ENCODE measurements around the gene CD164.
"Not testable (repeated sequence)": the region's sequence is repeated elsewhere in the genome, so short reads cannot be mapped to it uniquely, and the experiment has no call there.

The CD164 gene

DNA sequence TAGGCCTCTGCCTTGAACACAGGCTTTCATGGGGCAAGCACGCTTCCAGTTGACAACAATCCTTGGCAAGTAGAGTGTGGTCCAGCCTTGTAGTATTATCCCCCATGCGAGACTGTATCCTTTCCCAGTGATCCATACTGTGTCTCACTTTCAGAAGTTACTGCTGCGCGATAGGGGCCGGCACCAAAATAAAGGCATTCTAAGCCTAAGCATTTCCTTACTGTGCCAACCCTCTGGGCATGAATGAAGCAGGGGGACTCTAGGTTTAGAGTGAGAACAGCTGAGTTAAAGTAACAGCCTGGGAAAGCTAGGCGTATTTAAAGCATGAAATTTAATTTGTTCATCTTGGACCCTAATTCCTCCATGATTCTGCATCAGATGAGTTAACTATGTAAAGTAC is 39.4 kb downstream of the CD164 start:
- DNase-seq (ENCODE audit: low read depth in 2 of 2) = no peak

GRCh38 chr6:109342506-109342905 is 39.8 kb downstream of the CD164 start:
- DNase-seq (ENCODE audit: low read depth in 2 of 2) = no peak

DNA sequence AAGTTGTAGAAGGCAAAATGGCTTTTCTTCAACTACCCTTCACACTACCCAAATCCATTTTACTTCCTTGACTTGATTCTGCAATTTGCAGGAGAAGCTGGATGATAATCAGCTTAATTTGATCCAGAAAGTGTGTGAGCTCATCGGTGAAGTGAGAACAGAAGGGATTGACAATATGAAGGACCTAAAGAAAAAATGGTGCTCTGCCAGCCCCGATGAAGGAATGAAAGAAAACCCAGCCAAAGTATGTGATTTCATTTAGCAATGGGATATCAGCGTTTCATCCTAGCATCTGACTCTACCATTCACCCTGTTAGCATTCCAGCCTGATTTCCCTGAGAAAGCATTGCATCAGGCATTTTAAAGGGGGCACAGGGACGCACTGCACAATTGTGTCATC is 41.5 kb downstream of the CD164 start:
- no peak for DNase-seq (ENCODE audit: low read depth in 2 of 2)

DNA sequence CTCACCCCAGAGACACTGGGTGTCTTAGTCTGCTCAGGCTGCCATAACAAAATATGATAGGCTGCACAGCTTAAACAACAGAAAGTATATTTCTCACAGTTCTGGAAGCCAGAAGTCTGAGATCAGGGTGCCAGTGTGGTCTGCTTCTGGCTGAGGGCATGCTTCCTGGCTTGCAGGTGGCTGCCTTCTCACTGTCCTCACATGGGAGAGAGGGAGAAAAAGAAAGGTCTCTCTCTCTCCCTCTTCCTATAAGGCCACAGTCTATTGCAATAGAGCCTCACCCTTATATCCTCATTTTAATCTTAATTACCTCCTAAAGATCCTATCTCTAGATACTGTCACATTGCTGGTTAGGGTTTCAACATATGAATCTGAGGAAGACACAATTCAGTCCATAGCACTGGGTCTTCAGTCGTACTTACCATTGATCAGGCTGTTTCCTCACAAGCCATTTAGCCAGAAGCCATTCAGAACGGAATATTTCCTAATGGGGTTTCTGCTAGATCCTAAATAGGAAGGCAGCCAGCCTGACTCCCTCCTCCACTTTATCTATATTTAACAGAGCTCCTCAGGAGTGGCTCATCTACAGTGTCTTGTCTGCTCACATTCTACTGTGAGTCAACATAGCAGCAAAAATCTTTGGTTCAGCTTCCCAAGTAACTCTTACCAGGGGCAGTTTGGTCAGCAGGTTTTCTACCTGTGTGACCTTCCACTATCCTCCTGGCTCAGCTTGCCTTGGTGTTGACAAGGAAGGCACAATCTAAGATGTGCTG is 42.2 kb downstream of the CD164 start:
- no peak for DNase-seq (ENCODE audit: low read depth in 2 of 2)

DNA sequence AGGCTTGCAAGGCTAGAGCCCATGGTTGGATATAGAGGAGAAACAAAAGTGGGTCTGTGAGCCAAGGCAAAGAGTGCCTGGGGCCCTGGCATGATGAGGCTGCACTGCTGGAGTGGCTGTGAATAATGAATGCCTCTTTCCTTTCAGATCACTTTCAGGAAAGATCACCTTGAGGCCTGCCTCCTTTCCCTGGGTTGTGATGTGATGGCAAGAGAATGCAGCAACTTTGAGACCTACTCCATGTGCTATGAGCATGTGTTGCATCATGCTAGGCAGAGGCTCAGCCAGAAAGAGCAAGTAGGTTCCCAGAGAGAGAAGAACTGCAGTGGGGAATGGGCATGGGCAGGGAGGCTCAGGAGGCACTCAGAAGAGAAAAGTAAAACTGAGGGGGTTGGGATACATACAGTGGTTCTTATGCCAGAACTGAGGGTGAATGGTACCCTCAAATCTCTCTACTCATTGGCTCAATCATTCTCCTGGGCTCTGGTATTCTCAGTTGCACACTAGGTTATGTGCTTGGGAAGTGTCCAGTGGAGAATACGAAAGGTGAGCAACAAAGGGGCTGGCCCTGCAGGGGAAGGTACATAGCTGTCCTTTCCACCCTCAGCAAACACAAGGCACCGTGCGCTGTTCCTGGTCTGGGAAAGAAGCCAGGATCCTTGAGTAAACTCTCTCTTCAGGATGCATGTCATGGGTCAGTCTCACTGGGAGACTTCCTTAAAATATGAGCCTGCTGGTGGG is 45.9 kb downstream of the CD164 start:
- DNase-seq (ENCODE audit: low read depth in 2 of 2) = no peak

GRCh38 chr6:109333870-109334269 is 48.4 kb downstream of the CD164 start:
- not testable (repeated sequence) for DNase-seq (ENCODE audit: low read depth in 2 of 2)

DNA sequence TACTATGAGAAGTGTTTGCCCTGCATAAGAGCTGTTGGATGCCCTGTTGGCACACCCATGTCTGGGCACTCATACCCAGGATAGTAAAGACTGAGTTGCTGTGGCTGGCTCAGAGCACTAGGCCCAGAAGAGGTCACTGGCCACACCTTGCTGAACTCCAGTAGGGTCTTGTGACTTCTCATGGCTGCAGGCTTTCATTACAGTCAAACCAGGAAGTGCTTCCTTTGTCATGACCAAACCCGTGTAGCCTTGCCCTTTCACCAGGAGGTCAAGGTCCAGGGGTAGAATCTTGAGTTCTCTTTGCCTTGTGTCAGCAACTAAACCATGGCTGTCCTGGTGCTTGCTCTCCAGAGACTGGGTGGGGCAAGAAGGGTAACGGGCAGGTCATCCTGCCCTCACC is 49.5 kb downstream of the CD164 start:
- DNase-seq (ENCODE audit: low read depth in 2 of 2) = no peak

DNA sequence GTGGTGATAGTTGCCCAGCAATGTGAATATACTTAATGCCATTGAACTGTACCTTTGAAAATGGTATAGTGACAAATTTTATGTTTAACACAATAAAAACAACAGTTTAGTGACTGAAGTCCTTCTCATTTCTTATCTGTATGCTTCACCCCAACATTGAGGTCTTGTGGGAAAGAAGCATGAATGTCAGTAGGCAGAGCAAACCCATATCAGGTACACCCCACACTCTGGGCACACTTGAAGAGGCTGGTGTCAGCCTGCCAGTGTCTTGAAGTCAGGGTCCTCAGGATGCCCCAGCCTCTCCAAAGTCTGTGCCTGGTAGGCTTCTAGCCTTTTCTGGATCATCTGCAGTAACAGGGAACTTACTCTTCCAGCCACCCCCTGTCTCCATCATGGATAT is 51.2 kb downstream of the CD164 start:
- DNase-seq (ENCODE audit: low read depth in 2 of 2) = no peak

- no peak for DNase-seq (ENCODE audit: low read depth in 2 of 2)
Measured at GRCh38 chr6:109330263-109330662, 52.0 kb downstream of the CD164 start.

- DNase-seq (ENCODE audit: low read depth in 2 of 2) = no peak
Measured at GRCh38 chr6:109328629-109329028, 53.6 kb downstream of the CD164 start.

DNA sequence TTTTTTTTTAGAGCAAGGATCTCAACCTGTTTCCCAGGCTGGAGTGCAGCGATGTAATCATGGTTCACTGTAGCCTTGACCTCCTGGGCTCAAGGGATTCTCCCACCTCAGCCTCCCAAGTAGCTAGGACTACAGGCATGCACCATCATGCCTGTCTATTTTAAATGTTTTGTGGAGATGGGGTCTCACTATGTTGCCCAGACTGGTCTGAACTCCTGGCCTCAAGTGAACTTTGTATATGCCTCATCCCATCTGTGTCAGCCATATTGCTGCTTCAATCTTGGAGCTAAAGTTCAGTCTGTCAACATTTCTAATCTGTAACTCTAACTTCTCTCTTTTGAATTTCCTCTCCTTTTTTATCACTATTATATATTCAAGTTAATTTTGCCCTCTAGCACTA is 54.3 kb downstream of the CD164 start:
- DNase-seq (ENCODE audit: low read depth in 2 of 2) = no peak

- no peak for DNase-seq (ENCODE audit: low read depth in 2 of 2)
Measured at GRCh38 chr6:109327491-109327890, 54.8 kb downstream of the CD164 start.

- DNase-seq (ENCODE audit: low read depth in 2 of 2) = no peak
Measured at GRCh38 chr6:109326351-109326750, 55.9 kb downstream of the CD164 start.

GRCh38 chr6:109325400-109325801 is 56.9 kb downstream of the CD164 start:
- no peak for DNase-seq (ENCODE audit: low read depth in 2 of 2)

DNA sequence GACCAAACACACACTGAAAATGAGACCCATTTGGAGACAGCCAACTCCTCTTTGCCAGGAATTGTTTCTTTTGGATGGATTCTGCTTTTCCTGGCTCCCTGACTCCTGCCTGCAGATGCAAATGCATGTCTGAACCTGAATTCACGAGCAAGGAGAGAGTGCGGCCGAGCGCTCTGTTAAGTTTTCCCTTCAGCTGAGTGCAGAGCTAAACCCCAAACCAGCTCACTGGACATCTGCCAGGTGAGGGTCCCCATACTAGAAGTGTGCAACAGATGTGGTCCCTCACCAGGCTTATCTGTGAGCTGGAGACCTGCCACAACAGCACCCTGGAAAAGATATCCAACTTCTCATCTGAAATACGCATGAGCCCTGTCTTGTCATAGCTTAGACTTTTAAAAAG is 59.0 kb downstream of the CD164 start:
- DNase-seq (ENCODE audit: low read depth in 2 of 2) = no peak

DNA sequence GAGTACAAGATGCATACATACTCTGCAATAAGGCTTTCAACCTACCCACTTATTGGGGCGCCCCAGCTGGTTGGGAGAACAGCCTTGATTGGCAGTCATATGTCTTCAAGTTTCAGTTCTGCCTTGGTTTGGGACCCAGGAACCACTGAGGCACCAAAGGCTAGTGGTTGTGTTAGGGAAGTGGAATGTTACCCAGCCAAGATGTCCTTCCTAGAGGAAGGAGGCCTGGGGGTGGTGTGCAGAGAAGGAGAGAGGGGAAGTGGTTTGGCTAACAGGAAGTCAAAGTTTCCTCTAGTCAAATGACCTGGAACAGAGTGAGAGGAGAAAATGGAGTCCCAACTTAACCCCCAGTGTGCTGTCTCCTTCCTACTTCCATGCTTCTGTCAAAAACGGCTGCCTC is 59.4 kb downstream of the CD164 start:
- DNase-seq (ENCODE audit: low read depth in 2 of 2) = no peak

DNA sequence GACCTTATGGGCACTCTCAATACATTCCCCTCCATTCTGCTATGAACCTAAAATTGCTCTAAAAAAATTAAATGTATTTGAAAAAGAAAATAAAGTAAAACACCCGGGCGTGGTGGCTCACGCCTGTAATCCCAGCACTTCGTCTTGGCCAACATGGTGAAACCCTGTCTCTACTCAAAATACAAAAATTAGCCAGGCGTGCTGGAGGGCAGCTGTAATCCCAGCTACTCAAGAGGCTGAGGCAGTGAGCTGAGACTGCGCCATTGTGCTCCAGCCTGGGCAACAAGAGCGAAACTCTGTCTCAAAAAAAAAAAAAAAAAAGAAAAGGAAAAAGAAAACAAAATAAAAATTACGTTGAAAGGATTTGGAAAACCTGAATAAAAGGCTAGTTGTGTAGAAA is 60.5 kb downstream of the CD164 start:
- DNase-seq (ENCODE audit: low read depth in 2 of 2) = no peak

DNA sequence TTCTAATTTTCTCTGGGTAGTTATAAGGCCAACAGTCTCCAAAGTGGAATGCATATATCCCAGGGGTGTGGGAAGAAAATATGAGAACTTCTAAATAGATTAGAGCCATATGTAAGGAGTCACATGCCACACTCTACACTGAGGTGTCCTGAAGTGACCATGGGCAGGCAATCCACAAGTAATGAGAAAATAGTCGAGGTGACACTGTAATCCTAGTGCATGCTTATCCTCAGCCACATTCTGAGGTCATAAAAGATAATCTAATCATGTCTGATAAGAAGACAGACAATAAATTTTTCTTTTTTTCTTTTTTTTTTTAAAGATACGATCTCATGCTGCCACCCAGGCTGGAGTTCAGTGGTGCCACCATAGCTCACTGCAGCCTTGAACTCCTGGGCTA is 62.2 kb downstream of the CD164 start:
- DNase-seq (ENCODE audit: low read depth in 2 of 2) = no peak

- DNase-seq (ENCODE audit: low read depth in 2 of 2) = no peak
Measured at GRCh38 chr6:109318328-109318876, 63.9 kb downstream of the CD164 start.

GRCh38 chr6:109316909-109317308 is 65.4 kb downstream of the CD164 start:
- no peak for DNase-seq (ENCODE audit: low read depth in 2 of 2)
